Activated CD8-positive, alpha-beta memory T cell treated with anti-CD3 and anti-CD28 coated beads for 36 hours (primary cell): Measurements from ENCODE around the gene CHID1. TPM values are rescaled to one million over a fixed set of nuclear protein-coding genes. Genes with fewer than 3 reads are reported as not detected.

ENCODE experiments used
- CTCF ChIA-PET: fragments of 350-600 bp; sonication (Branson Sonifier 250); formaldehyde crosslinking; loops from one replicate; lab custom pipeline; 2021; ENCODE audit warnings: antibody characterized with exemption; lab: Charles Lee
- POLR2A ChIA-PET: fragments of 350-600 bp; sonication (Branson Sonifier 250); formaldehyde crosslinking; loops from one replicate; lab custom pipeline; 2021; ENCODE audit warnings: antibody characterized with exemption; lab: Charles Lee
- total RNA-seq, 2 experiments: library from RNA; stranded (reverse); gene quantifications; one replicate each; pipeline ENCODE4 v1.2.3, GENCODE V29; 2021

The CHID1 gene
- total RNA-seq, 2 experiments from 2014 or later: 96.5 to 99.0 TPM

DNA sequence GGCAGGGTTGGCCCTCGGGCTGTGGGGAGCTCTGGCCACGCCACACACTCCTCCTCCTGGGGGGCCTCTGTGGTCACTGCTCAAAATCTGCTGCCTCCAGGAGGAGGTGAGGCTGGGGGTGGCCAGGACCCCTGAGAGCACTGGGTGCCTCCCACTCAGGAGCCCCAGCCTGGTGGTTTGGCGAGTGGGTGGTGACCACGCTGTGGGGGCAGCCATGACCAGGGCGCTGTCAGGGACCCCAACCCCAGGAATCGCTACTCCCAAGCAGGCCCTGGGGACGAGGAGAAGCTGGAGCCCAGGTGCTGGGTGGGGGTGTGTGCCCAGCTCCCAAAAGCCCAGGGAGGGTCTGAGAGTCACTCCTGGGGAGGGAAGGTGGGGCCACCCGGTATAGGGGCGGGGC lies 37.8 kb downstream of the CHID1 start:
- ChIA-PET CTCF (no interaction called here), POLR2A (no interaction called here)

DNA sequence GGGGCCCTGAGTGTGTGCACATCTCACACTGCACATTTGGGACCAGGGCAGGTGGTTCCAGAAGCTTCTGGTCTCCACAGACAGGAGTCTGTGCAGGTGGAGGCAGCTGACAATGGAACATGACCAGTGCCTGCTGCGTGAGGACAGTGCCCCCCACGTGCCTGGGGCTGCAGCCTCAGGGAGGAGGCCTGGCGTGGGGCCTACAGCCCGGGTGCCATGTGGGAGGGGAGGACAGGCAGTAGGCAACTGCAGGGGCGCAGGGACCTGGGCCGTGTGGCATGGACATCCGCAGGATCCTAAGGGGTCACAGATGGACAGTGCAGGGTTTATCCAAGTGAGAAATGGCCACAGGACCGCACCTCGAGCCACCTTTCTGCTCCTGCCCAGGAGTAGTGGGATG lies 39.1 kb downstream of the CHID1 start:
- CTCF ChIA-PET: interaction anchor here (0.7 kb wide), 1 partner anchor 56 kb away, joined by 3 read pairs; no protein-coding TSS in a partner anchor
- POLR2A ChIA-PET: no interaction called here

DNA sequence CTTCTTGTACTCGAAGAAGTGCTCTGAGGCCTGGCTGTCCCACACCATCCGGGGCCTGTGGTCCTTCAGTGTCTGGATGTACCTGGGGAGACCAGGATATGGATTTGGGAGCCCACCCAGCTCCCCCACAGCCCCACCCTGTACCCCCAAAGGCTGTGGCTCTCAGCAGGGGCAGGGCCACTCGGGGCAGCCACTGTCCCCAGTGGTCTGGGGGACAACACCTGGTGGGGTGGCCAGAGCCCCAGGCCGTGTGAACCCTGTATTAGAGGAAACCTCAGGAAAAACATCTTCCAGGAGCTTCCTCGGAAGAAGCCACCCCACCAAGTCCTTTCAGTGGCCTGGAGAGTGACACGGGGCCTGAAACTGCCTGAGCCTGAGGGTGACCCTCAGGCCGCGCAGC lies 40.2 kb downstream of the CHID1 start:
- ChIA-PET POLR2A (interaction anchor here (0.6 kb wide), 1 partner anchor 23 kb away, joined by 3 read pairs; no protein-coding TSS in a partner anchor), CTCF (no interaction called here)

DNA sequence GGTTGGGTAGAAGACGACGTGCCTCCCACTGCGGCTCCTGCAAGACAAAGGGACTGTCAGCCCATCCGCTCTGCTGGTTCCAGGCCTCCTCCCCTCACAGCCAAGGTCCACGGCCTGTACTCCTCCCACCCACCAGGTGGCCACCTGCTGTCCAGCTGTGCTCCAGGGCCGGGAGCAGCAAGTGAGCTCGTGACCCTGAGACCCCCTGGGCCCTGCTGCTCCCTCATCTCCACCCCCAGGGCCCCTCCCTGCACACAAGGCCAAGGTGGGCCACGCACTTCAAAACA lies 40.5 kb downstream of the CHID1 start:
- CTCF ChIA-PET: interaction anchor here (1.4 kb wide), 1 partner anchor 22 kb away, joined by 3 read pairs; no protein-coding TSS in a partner anchor
- POLR2A ChIA-PET: no interaction called here

DNA sequence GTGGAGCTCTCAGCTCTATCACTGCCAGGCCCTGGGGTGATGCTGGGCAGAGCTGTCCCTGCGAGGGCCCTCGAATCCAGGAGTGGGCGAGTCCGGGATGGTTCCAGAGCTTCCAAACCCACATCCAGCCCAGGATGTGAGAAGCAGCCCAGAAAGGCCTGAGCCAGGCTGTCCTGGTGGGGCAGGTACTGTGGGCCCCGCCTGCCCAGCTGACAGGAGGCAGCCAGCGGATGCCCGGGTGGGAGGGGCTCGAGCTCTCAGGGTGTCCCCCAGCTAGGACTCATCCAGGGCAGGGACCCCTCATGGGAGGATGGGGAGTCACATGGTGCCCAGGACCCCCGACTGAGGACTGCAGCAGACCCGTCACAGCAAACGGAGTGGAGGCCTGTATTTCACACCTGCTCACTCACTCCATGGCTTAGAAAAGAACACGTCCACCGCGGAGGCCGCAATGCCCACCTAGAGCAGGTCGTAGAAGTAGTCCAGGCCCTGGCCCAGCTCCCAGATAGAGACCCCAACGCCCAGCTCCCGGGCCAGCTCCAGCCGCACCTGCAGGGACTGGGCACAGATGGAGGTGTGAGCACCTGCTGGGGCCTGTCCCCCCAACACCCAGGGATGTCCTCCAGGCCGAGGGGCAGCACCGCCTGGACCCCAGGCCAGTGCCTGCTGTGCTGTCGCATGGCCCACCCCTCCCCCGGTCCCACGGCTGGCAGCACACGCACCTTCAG lies 41.0 kb downstream of the CHID1 start:
- CTCF ChIA-PET: interaction anchor here (1.4 kb wide), 1 partner anchor 21 kb away, joined by 3 read pairs; no protein-coding TSS in a partner anchor
- POLR2A ChIA-PET: interaction anchor here (0.5 kb wide), 1 partner anchor 59 kb away, joined by 4 read pairs; no protein-coding TSS in a partner anchor

DNA sequence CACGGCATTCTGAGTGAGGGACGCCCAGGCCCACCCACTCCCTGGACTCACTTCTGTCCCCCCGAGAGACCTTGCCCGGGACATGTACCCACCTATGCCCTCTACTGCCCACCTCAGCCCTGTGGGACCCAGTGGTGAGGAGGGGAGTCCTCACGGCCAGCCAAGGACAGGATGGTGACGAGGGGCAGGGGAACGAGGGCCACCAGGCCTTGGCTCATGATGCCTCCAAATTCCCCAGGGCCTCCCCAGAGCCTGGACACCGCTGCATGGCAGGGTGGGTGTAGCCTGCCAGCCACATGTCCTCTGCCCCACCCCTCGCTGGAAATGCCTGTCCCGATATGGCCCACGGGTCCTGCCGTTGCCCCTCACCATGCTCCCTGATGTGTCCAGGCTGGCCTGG lies 41.8 kb downstream of the CHID1 start:
- ChIA-PET CTCF (interaction anchor here (1.4 kb wide), 1 partner anchor 20 kb away, joined by 3 read pairs; no protein-coding TSS in a partner anchor), POLR2A (no interaction called here)

DNA sequence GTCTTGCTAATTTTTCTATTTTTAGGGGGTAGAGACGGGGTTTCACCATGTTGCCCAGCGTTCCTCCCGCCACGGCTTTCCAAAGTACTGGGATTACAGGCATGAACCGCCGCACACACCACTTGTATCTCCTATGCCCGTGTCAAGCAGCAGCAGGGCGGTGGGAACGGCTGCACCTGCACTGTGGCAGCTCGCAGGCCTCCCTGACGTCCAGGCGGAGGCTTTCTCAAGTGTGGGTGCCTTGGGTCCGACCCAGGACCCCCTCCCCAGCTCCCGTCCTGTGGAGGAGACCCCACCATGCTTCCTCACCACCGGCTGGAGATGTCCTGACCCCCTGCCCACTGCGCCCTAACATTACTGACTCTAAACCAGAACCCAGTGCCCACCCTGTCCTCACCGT lies 42.2 kb downstream of the CHID1 start:
- CTCF ChIA-PET: interaction anchor here (1.4 kb wide), 1 partner anchor 20 kb away, joined by 3 read pairs; no protein-coding TSS in a partner anchor

DNA sequence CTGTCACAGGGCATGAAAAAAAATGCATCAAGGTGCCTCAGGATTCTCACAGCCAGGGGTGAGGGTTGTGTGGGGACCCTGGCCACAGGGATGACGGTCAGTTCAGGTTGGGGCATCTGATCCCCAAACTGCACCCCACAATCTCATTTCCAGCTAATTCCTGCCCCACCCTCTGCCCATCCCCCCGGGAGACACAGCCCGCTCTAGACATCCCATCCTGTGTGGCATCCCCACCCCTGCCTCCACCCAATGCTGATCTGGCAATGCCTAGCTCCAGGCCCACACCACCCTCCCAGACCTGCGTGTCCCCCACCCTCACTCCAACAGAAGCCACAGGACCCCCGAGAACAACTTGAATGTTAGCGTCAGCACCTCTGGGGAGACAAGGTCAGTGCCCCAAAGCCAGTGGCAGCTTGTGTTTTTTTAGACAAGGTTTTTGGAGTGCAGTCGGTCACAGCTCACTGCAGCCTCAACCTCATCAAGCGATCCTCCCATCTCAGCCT lies 42.7 kb downstream of the CHID1 start:
- POLR2A ChIA-PET: no interaction called here
- CTCF ChIA-PET: no interaction called here

More for the DNA sequence above, 42.2 kb downstream of the CHID1 start:
- POLR2A ChIA-PET: no interaction called here

DNA sequence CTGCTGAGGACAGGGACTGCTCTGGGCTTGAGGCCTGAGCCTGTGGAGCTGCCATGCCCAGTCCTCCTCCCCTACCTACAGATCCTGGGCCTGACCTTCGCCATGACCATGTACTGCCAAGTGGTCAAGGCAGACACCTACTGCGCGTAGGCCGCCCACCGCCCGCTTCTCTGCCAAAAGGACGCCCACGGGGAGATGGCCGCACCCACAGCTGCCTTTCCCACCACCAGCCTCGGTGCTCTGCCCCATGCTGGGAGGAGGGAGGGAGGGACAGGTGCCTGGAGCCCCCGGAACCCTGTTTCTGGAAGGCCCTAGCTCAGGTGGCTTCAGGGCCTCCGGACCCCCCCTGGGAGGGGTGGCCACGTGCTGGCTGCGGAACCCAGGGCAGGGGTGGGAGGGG lies 44.1 kb downstream of the CHID1 start:
- POLR2A ChIA-PET: no interaction called here

DNA sequence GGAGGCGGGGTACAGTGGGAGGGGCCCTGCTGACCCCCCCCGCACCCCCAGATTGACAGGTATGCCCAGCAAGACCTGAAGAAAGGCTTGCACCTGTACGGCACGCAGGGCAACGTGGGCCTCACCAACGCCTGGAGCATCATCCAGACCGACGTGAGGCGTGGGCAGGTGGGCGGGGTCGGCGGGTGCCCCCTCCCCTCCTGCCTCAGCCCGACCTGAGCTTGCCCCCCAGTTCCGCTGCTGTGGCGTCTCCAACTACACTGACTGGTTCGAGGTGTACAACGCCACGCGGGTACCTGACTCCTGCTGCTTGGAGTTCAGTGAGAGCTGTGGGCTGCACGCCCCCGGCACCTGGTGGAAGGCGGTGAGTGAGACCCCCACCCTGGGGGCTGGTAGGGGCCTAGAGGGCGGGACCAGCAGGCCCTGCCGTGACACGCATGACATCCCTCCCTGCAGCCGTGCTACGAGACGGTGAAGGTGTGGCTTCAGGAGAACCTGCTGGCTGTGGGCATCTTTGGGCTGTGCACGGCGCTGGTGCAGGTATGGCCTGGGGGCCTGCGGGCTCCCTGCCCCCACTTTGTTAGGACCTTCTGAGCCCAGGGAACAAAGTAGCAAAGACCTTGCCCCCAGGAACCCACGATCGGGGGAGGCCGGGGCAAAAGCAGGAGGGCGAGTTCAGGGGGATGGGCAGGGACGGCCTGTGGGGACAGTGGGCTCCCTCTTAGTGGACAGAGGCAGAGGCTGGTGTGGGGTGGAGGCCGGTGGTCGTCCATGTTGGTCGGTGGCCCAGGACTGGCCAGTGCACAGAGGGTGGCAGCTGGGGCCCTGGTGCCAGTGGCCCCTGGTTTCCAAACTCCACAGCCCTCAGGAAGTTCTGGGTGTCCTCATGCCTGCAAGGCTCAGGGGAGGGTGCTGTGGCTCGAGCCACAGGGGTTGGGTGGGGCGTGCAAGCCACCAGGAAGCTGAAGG lies 44.9 kb downstream of the CHID1 start:
- ChIA-PET POLR2A (interaction anchor here (0.9 kb wide), 1 partner anchor 624 kb away, joined by 5 read pairs; no protein-coding TSS in a partner anchor), CTCF (no interaction called here)

More for the DNA sequence above, 44.1 kb downstream of the CHID1 start:
- CTCF ChIA-PET: no interaction called here

DNA sequence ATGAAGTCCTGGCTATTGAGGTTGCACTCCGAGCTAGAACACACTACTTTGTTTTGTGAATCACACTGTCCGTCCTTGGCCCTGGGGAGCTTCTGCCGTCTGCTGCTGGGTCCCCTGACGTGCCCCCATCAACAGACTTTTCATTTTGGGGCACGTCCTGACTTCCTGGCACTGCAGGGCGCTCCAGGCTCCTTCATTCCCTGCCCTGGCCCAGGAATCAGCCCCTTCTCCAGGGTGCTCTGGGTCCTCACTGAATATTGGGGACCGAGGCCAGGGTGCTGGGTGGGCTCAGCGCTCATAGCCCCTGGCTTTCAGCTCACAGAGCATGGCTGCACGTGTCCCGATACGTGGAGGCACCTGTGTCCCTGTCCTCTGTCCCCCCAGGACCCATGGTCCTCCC lies 45.7 kb downstream of the CHID1 start:
- ChIA-PET CTCF (no interaction called here), POLR2A (interaction anchor here (0.9 kb wide), 1 partner anchor 625 kb away, joined by 5 read pairs; no protein-coding TSS in a partner anchor)

DNA sequence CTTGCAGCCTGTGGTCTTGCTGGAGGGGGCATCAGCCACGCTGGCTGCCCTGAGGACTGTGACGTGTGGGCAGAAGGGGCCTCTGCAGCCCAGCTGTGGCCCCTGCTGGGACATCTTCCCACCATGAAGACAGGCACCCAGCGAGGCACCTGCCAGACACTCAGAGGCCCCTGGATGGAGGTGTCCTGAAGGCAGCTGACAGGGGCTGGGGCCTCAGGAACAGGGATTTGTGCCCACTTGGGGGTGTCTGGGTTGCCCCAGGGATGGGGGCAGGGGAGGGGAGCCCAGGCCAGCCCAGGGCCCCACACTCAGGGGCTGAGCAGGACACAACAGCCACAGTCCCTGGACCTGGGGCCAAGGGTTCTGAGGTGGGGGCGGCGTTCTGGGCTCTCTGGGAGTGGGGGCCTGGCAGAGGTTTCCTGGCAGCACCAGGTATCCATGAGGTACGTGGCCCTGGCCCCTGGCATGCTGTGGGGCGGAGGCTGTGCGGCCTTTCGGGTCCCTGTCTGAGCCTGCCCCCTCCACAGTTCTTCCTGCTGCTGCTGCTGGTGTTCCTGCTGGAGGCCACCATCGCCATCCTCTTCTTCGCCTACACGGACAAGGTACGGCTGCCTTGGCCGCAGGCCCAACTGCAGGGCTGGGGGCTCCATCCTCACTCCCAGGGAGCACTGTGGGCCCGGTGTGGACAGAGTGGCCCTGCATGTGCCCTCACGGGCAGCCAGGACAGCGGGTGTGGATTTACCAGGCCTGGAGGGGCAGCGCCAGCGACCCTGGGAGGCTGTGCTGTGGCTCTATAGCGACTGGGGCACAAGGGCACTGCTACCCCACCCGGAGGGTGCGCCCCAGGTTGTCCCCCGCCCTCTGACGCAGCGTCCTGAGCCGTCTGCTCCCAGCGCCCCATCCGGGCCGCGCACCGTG lies 46.4 kb downstream of the CHID1 start:
- ChIA-PET POLR2A (no interaction called here), CTCF (no interaction called here)

DNA sequence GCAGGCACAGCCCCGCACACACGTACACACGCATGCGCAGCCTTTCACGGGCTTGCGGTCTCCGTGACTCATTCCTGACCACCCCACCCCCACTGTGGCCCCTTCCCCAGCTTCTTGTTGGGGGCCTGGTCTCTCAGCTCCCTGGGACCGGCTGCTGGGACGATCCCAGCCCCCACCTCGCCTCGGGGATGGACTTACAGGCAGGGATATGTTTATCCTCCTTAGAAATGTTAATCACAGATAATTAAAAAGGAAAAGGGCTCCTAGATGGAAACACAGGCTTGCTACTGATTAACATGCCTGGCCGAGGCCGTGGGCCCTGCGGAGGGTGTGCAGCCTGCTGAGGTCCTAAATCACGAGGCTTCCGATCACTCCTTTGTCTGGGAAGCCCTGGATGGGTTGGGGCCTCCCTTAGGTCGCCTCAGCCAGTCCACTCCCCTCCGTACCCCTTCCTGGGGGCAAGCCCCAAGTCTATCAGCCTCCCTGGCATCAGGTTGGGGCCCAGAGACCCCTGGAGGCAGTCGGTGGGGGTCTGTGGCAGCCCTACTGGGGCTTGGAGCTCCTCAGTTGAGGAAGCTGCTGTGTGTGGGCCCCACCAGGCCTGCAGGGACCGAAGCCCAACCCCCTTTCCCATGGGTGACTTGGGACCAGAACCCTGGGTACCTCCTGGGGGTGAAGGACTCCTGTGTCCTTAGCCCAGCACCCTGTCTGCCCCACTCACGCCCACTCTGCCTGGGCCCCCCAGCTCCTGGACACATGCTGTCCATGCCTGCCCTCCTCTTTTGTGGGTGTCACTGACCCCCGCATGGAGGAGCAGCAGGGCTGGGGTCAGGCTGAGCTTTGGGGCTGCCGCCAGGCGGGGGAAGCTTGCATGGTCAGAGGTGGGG lies 47.3 kb downstream of the CHID1 start:
- ChIA-PET POLR2A (no interaction called here), CTCF (interaction anchor here (0.6 to 2.1 kb wide), 2 partner anchors 15 to 33 kb away, joined by 3 to 8 read pairs; no protein-coding TSS in a partner anchor)

DNA sequence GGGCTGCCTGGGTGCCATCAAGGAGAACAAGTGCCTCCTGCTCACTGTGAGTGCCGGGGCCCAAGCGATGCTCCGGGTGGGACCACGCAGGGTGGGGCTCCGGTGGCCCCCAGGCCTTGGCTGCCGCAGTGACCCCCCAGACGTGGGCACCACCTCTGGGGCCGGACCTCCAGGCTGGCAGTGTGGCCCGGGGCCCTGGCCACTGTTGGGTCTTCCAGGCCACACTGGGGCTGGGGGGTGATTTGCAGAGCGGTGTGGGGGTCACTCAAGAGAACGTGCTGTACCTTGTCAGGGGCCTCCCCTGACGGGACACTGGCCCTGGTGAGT lies 48.0 kb downstream of the CHID1 start:
- POLR2A ChIA-PET: no interaction called here
- CTCF ChIA-PET: interaction anchor here (2.1 kb wide), 1 partner anchor 14 kb away, joined by 8 read pairs; no protein-coding TSS in a partner anchor

DNA sequence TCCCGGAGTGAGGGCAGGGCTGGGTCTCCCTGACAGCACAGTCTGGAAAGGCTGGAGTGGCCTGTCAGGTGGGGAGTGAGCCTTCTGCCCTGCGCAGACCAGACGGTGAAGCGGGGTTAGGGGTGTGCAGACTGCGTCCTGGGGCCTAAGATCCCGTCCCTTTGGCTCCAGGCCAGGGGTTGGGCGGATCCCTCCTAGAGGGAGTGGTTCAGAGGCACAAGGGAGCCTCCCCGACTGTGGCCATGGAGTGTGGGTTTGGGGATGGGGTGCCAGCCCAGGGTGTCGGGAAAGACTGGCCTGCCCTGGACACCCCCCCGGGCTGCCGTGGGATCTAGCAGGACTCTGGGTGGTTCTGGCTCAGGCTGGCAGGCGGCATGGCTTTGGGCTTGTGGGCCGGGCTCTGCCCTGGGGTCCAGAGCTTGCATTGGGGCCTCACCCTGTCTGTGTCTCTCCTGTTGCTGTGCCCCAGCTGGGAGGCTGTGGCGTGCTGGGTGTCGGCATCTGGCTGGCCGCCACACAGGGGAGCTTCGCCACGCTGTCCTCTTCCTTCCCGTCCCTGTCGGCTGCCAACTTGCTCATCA lies 48.4 kb downstream of the CHID1 start:
- POLR2A ChIA-PET: no interaction called here

DNA sequence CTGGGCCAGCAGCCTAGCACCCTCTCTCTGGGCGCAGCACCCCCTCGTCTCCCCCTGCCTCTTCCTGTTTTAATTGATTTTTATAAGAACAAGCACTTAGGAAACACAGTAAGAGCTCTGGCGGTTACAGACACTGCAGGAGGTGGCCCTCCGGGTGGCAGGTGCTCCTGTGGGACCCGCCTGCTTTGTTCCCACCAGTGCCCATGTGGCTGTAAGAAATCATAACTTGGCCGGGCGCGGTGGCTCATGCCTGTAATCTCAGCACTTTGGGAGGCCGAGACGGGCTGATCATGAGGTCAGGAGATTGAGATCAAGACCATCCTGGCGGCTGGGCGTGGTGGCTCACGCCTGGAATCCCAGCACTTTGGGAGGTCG lies 49.5 kb downstream of the CHID1 start:
- ChIA-PET CTCF (interaction anchor here (0.7 to 2.1 kb wide), 2 partner anchors 13 to 85 kb away, joined by 3 to 8 read pairs; no protein-coding TSS in a partner anchor), POLR2A (no interaction called here)

More for the DNA sequence above, 48.4 kb downstream of the CHID1 start:
- CTCF ChIA-PET: interaction anchor here (2.1 kb wide), 1 partner anchor 14 kb away, joined by 8 read pairs; no protein-coding TSS in a partner anchor
